ENCODE measurements around the gene TRPM3.
"Not testable (repeated sequence)": the region's sequence is repeated elsewhere in the genome, so short reads cannot be mapped to it uniquely, and the experiment has no call there.

The TRPM3 gene

GRCh38 chr9:70675868-70676370 is 445.5 kb downstream of the TRPM3 start:
- no peak for DNase-seq (ENCODE audit: low read depth)
- no peak overlapping the region for H3K4me3 ChIP-seq (ENCODE audit: low read depth, low read length)
- TF ChIP-seq, protein P1, sequence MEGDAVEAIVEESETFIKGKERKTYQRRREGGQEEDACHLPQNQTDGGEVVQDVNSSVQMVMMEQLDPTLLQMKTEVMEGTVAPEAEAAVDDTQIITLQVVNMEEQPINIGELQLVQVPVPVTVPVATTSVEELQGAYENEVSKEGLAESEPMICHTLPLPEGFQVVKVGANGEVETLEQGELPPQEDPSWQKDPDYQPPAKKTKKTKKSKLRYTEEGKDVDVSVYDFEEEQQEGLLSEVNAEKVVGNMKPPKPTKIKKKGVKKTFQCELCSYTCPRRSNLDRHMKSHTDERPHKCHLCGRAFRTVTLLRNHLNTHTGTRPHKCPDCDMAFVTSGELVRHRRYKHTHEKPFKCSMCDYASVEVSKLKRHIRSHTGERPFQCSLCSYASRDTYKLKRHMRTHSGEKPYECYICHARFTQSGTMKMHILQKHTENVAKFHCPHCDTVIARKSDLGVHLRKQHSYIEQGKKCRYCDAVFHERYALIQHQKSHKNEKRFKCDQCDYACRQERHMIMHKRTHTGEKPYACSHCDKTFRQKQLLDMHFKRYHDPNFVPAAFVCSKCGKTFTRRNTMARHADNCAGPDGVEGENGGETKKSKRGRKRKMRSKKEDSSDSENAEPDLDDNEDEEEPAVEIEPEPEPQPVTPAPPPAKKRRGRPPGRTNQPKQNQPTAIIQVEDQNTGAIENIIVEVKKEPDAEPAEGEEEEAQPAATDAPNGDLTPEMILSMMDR (IDR thresholded peaks at IDR 0.05; ENCODE audit: insufficient read depth, low read depth, low read length, missing control alignments) = no peak

DNA sequence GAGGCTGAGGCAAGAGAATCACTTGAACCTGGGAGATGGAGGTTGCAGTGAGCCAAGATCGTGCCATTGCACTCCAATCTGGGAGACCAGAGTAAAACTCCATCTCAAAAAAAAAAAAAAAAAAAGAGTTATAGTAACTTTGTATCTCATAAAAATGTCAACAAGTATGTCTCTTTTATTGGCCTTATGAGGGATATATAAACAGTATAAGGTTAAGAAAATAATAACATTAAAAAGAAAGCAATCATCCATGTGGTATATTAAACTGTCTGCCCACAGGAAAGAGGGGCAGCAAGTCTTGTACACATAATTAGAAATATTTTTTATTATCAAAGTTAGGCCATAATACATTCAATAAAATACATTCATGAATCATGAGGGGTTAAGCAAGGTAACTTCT is 447.6 kb downstream of the TRPM3 start:
- no peak for DNase-seq (ENCODE audit: low read depth)
- TF ChIP-seq, protein P1 (IDR thresholded peaks at IDR 0.05; ENCODE audit: insufficient read depth, low read depth, low read length, missing control alignments) = no peak
- no peak overlapping the region for H3K4me3 ChIP-seq (ENCODE audit: low read depth, low read length)

DNA sequence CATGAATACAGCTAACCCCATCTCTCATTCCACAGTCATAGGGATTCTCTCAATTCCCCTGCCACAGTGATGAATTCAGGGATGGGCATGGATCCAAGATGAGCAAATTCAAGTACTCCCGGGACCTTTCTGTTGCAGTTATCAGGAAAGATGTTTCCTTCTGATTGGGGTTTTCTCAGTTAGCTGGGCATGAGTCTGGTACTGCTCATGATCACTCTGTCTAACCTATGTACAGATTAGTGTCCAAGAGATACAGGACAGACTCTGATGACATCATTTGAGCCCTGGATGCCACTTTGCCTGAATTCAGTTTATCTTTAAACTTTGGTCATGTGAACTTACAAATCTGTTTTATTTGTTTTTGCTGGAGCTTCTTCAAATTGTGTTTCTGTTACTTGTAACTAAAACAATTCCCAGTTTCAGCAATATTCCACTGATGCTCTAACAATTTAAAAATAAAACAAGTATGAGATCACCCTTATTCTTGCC is 449.2 kb downstream of the TRPM3 start:
- H3K4me3 ChIP-seq (ENCODE audit: low read depth, low read length) = no peak overlapping the region
- DNase-seq (ENCODE audit: low read depth) = no peak
- TF ChIP-seq, protein P1 (IDR thresholded peaks at IDR 0.05; ENCODE audit: insufficient read depth, low read depth, low read length, missing control alignments) = no peak

DNA sequence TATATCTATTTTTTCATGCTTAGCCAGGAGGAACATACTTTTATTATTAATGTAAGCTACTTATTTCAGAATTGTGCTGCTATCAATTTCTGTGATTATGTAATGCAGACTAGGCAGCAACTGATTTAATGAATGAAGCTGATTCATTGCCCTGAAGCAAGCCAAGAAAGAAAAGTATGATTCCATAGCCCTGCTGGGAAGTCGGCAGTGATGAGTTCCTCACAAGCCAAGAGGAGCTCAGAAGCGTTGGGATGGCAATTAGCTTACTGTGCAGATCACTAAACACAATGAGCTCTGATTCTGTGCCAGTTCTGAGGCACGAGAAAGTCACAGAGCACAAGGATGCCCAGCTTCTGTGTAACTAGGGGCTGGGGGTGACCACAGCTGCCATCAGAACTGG is 452.7 kb downstream of the TRPM3 start:
- H3K4me3 ChIP-seq (ENCODE audit: low read depth, low read length) = no peak overlapping the region
- TF ChIP-seq, protein P1 (IDR thresholded peaks at IDR 0.05; ENCODE audit: insufficient read depth, low read depth, low read length, missing control alignments) = no peak
- DNase-seq (ENCODE audit: low read depth) = no peak

GRCh38 chr9:70658765-70659164 is 462.7 kb downstream of the TRPM3 start:
- DNase-seq (ENCODE audit: low read depth) = no peak
- no peak overlapping the region for H3K4me3 ChIP-seq (ENCODE audit: low read depth, low read length)
- TF ChIP-seq, protein P1 (IDR thresholded peaks at IDR 0.05; ENCODE audit: insufficient read depth, low read depth, low read length, missing control alignments) = no peak

- DNase-seq (ENCODE audit: low read depth) = no peak
- TF ChIP-seq, protein P1 (IDR thresholded peaks at IDR 0.05; ENCODE audit: insufficient read depth, low read depth, low read length, missing control alignments) = no peak
- H3K4me3 ChIP-seq (ENCODE audit: low read depth, low read length) = no peak overlapping the region
Measured at GRCh38 chr9:70656281-70656680, 465.1 kb downstream of the TRPM3 start.

GRCh38 chr9:70654144-70654543 is 467.3 kb downstream of the TRPM3 start:
- DNase-seq (ENCODE audit: low read depth) = no peak
- no peak overlapping the region for H3K4me3 ChIP-seq (ENCODE audit: low read depth, low read length)
- TF ChIP-seq, protein P1 (IDR thresholded peaks at IDR 0.05; ENCODE audit: insufficient read depth, low read depth, low read length, missing control alignments) = no peak

DNA sequence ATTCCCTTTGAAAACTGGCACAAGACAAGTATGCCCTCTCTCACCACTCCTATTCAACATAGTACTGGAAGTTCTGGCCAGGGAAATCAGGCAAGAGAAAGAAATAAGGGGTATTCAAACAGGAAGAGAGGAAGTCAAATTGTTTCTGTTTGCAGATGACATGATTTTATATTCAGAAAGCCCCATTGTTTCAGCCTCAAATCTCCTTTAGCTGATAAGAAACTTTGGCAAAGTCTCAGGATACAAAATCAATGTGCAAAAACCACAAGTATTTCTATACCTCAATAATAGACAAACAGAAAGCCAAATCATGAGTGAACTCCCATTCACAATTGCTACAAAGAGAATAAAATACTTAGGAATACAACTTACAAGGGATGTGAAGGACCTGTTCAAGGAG is 476.8 kb downstream of the TRPM3 start:
- DNase-seq (ENCODE audit: low read depth); H3K4me3 ChIP-seq (ENCODE audit: low read depth, low read length): not testable (repeated sequence)
